GM12878 (cell line): Measurements from ENCODE around the gene STK40. TPM values are rescaled to one million over a fixed set of nuclear protein-coding genes. Genes with fewer than 3 reads are reported as not detected.

Experiments
- ATAC-seq: fragments of 200-7000 bp; cut with Tn5 transposase; 3 replicates; pipeline ENCODE4 v1.9.1; 2020; ENCODE audit warnings: mild to moderate bottlenecking, moderate library complexity
- BruUV-seq: library from RNA; stranded (reverse); fragments of 400-500 nt; replicated peaks from 2 replicates; lab custom pipeline; 2021; lab: Mats Ljungman, UMichigan
- CTCF ChIA-PET: fragments of 300-600 bp; sonication (Branson Sonifier 250); formaldehyde crosslinking; extraction: SDS; loops from one replicate; lab custom pipeline; 2021; ENCODE audit warnings: inconsistent platforms; lab: Yijun Ruan, JAX
- POLR2A ChIA-PET: fragments of 350-600 bp; formaldehyde crosslinking; extraction: SDS; loops from one replicate; lab custom pipeline; 2021; ENCODE audit warnings: inconsistent platforms; lab: Charles Lee
- RAD21 ChIA-PET: fragments of 300-600 bp; sonication (Branson Sonifier 250); formaldehyde crosslinking; loops from one replicate; lab custom pipeline; 2023; ENCODE audit warnings: antibody characterized with exemption; ENCODE audit not compliant: unreplicated experiment; lab: Charles Lee
- SMC1A ChIA-PET: fragments of 300-600 bp; sonication (Branson Sonifier 250); formaldehyde crosslinking; loops from one replicate; lab custom pipeline; 2023; ENCODE audit not compliant: unreplicated experiment, uncharacterized antibody; lab: Charles Lee
- DNase-seq: peaks from one replicate; pipeline ENCODE4 v3.0.0-alpha.2; 2011; ENCODE audit warnings: low read depth, low spot score
- FAIRE-seq: peaks from 3 replicates; lab custom pipeline; 2011; peaks lifted over from hg19 to GRCh38; lab: Jason Lieb, UNC
- H2AFZ ChIP-seq: 2 replicates; pipeline ENCODE4 v1.6.0; 2011; ENCODE audit warnings: low read depth, low read length, control low read depth; ENCODE audit not compliant: control insufficient read depth
- H3K27ac ChIP-seq: 2 replicates; pipeline ENCODE4 v1.5.1; 2011; ENCODE audit warnings: control low read depth; ENCODE audit not compliant: control insufficient read depth, insufficient read depth
- H3K27me3 ChIP-seq, 2 experiments: replicated peaks in 1 of 2; 2 replicates each; pipeline versions ENCODE4 v1.6.0 to v1.6.1; 2011; ENCODE audit warnings: low read length in 1 of 2; ENCODE audit not compliant: control insufficient read depth in 2 of 2, insufficient read depth in 2 of 2
- H3K36me3 ChIP-seq, 2 experiments: 2 replicates each; pipeline ENCODE4 v1.5.1; 2011; ENCODE audit warnings: low read length in 1 of 2; ENCODE audit not compliant: control insufficient read depth in 2 of 2, insufficient read depth in 2 of 2
- H3K4me1 ChIP-seq: 2 replicates; pipeline ENCODE4 v1.6.1; 2011; ENCODE audit warnings: mild to moderate bottlenecking, low read length, moderate library complexity, mixed read lengths; ENCODE audit not compliant: control insufficient read depth, insufficient read depth
- H3K4me2 ChIP-seq: 2 replicates; pipeline ENCODE4 v1.6.0; 2011; ENCODE audit warnings: control low read depth; ENCODE audit not compliant: control insufficient read depth, insufficient read depth
- H3K4me3 ChIP-seq: fragments of 200-600 bp; sonication (generic); 2 replicates; pipeline ENCODE4 v1.5.1; 2016
- H3K79me2 ChIP-seq: 2 replicates; pipeline ENCODE4 v1.6.0; 2011; ENCODE audit warnings: low read length; ENCODE audit not compliant: control insufficient read depth, insufficient read depth
- H3K9ac ChIP-seq: 2 replicates; pipeline ENCODE4 v1.8.0; 2011; ENCODE audit warnings: low read length, control low read depth, mixed read lengths; ENCODE audit not compliant: control insufficient read depth, insufficient read depth
- H3K9me3 ChIP-seq: replicated peaks from 3 replicates; pipeline ENCODE4 v1.5.1; 2011; ENCODE audit warnings: mild to moderate bottlenecking, low read length; ENCODE audit not compliant: control insufficient read depth, insufficient read depth
- H4K20me1 ChIP-seq: 2 replicates; pipeline ENCODE4 v1.6.0; 2011; ENCODE audit not compliant: control insufficient read depth, insufficient read depth
- CBFB ChIP-seq: IDR thresholded peaks from 2 replicates; pipeline ENCODE4 v1.6.1; 2016; ENCODE audit warnings: antibody characterized with exemption, low read depth
- HDAC6 ChIP-seq: fragments of 200-600 bp; sonication (generic); IDR thresholded peaks from one replicate; pipeline ENCODE4 v1.8.0; 2017; ENCODE audit warnings: antibody characterized with exemption; ENCODE audit not compliant: unreplicated experiment
- MTA2 ChIP-seq: fragments of 450-650 bp; IDR thresholded peaks from 2 replicates; pipeline ENCODE4 v1.6.1; 2016; ENCODE audit warnings: low read depth, mild to moderate bottlenecking, moderate library complexity
- NFIC ChIP-seq: IDR thresholded peaks from 2 replicates; pipeline ENCODE4 v1.6.1; 2012; ENCODE audit warnings: low read depth, mild to moderate bottlenecking, inconsistent platforms, low read length, moderate library complexity
- SMC3 ChIP-seq: IDR thresholded peaks from 2 replicates; pipeline ENCODE4 v1.6.1; 2011; ENCODE audit warnings: low read length, improper control_type of control experiment, borderline replicate concordance
- TARDBP ChIP-seq: IDR thresholded peaks from 2 replicates; pipeline ENCODE4 v1.6.1; 2016; ENCODE audit warnings: borderline replicate concordance
- TBL1XR1 ChIP-seq: IDR thresholded peaks from 2 replicates; pipeline ENCODE4 v1.6.1; 2012; ENCODE audit warnings: low read depth, low read length, improper control_type of control experiment
- TCF3 ChIP-seq: IDR thresholded peaks from 2 replicates; pipeline ENCODE4 v1.6.1; 2012; ENCODE audit warnings: low read depth, mild to moderate bottlenecking, low read length, borderline replicate concordance; ENCODE audit not compliant: insufficient read depth
- YY1 ChIP-seq: IDR thresholded peaks from 2 replicates; pipeline ENCODE4 v1.6.1; 2011; ENCODE audit warnings: low read depth, mild to moderate bottlenecking, low read length
- ZNF384 ChIP-seq: IDR thresholded peaks from 2 replicates; pipeline ENCODE4 v1.6.1; 2012; ENCODE audit warnings: low read depth, mild to moderate bottlenecking, low read length, improper control_type of control experiment, borderline replicate concordance
- ZZZ3 ChIP-seq: IDR thresholded peaks from 2 replicates; pipeline ENCODE4 v1.6.1; 2011; ENCODE audit warnings: low read depth; ENCODE audit not compliant: control insufficient read depth, insufficient read length
- WGBS: methylation state at CpG from one replicate; pipeline ENCODE4 v1.1.6; 2016; ENCODE audit warnings: low lambda C conversion rate; ENCODE audit not compliant: insufficient replicate concordance, insufficient coverage; ENCODE audit errors: missing lambda C conversion rate; 5-methylcytosine and 5-hydroxymethylcytosine counted together
- in situ Hi-C: fragments of 300-500 bp; cut with MboI; formaldehyde crosslinking; loops from 9 replicates; pipeline ENCODE4 v1.14.3; 2018; ENCODE audit warnings: mixed read lengths
- intact Hi-C: fragments of 100-400 bp; cut with micrococcal nuclease; formaldehyde crosslinking; loops from one replicate; pipeline ENCODE4 v1.14.2; 2022; ENCODE audit not compliant: unreplicated experiment
- polyA plus RNA-seq, 11 experiments: library from polyadenylated mRNA; depleted of rRNA in 4 of 11; unstranded in 6 of 11; stranded (reverse) in 5 of 11; fragments of >200 nt; fragmentation: Nextera tagmentation in 4 of 11; fragmentation: Illumina TruSeq in 1 of 11; extraction: Ambion mirVana in 4 of 11; extraction: Trizol in 1 of 11; gene quantifications; 1 replicate in 1 of 11; 2 replicates in 10 of 11; pipeline versions ENCODE4 v1.2.1 to v1.2.3, GENCODE V29; 2011 to 2016; ENCODE audit warnings: inconsistent platforms in 2 of 11, missing spikeins in 2 of 11, low read depth in 1 of 11
- total RNA-seq, 4 experiments: library from RNA; depleted of rRNA in 3 of 4; stranded (reverse); fragments of >200 nt in 3 of 4; fragmentation: Illumina TruSeq in 1 of 4; extraction: Trizol in 1 of 4; gene quantifications; 2 replicates each; pipeline versions ENCODE4 v1.2.1 to v1.2.3, GENCODE V29; 2013 to 2021
- TF ChIP-seq, protein P1 (sequence below): fragments of 450-650 bp; IDR thresholded peaks from 2 replicates; pipeline ENCODE4 v1.6.1; 2018; ENCODE audit warnings: mild to moderate bottlenecking, low read depth, moderate library complexity; ENCODE audit not compliant: partially characterized antibody
- TF ChIP-seq, protein P2 (sequence below): IDR thresholded peaks from 2 replicates; pipeline ENCODE4 v1.6.1; 2012; ENCODE audit warnings: low read depth, low read length, improper control_type of control experiment

STK40 gene
- total and polyA plus RNA-seq, 10 of the 15 experiments (the other 5 are each of a cell fraction or from before 2014, with no cell fraction given), result 0.27 to 51.0 (median 29.5) TPM

DNA sequence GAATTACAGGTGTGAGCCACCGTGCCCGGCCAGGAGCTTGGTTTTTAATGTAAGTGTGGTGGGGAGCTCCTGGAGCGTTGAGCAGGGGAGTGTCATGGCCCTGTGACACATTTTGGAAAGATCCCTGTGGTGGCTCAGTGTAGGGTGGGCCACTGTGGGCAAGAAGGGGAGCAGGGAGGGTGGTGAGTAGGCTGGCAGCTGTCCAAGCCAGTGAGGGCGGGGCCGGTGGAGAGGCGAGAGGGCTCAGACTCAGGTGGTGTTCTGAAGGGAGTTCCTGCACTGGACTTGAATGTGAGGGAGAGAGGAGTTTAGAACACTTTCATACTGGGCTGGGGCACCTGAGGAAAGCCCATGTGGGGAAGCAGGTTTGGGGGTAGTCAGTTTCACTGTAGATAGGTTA, 59.2 kb downstream of the STK40 start:
- intact Hi-C loops, result no loop called here
- H3K4me2 ChIP-seq, result no peak overlapping the region
- CTCF ChIA-PET, result no interaction called here

More for the DNA sequence above, 59.2 kb downstream of the STK40 start:
- FAIRE-seq (no peak), DNase-seq (no peak)
- Histone ChIP-seq H4K20me1 (no peaks in the 10 kb centered on the region), H2AFZ (no peak overlapping the region)
- TF ChIP-seq HDAC6, result no peak
- no peak for TF ChIP-seq NFIC
- TF ChIP-seq SMC3, result no peak
- TF ChIP-seq TBL1XR1, result no peak
- TF ChIP-seq TARDBP, result no peak
- no peak for TF ChIP-seq TCF3
- TF ChIP-seq, protein P1, sequence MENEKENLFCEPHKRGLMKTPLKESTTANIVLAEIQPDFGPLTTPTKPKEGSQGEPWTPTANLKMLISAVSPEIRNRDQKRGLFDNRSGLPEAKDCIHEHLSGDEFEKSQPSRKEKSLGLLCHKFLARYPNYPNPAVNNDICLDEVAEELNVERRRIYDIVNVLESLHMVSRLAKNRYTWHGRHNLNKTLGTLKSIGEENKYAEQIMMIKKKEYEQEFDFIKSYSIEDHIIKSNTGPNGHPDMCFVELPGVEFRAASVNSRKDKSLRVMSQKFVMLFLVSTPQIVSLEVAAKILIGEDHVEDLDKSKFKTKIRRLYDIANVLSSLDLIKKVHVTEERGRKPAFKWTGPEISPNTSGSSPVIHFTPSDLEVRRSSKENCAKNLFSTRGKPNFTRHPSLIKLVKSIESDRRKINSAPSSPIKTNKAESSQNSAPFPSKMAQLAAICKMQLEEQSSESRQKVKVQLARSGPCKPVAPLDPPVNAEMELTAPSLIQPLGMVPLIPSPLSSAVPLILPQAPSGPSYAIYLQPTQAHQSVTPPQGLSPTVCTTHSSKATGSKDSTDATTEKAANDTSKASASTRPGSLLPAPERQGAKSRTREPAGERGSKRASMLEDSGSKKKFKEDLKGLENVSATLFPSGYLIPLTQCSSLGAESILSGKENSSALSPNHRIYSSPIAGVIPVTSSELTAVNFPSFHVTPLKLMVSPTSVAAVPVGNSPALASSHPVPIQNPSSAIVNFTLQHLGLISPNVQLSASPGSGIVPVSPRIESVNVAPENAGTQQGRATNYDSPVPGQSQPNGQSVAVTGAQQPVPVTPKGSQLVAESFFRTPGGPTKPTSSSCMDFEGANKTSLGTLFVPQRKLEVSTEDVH, result no peak
- TF ChIP-seq, protein P2, sequence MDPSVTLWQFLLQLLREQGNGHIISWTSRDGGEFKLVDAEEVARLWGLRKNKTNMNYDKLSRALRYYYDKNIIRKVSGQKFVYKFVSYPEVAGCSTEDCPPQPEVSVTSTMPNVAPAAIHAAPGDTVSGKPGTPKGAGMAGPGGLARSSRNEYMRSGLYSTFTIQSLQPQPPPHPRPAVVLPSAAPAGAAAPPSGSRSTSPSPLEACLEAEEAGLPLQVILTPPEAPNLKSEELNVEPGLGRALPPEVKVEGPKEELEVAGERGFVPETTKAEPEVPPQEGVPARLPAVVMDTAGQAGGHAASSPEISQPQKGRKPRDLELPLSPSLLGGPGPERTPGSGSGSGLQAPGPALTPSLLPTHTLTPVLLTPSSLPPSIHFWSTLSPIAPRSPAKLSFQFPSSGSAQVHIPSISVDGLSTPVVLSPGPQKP, result no peak
- no peak for TF ChIP-seq ZZZ3
- no peak for TF ChIP-seq MTA2
- no peak for TF ChIP-seq CBFB
- TF ChIP-seq YY1, result no peak
- no peak for TF ChIP-seq ZNF384
- TF ChIP-seq, all 136 proteins: peak for 0
- 48% methylated on average over 6 of the region's 6 CpGs for WGBS
- Histone ChIP-seq H3K4me3 (no peak overlapping the region), H3K9ac (no peak overlapping the region), H3K9me3 (no peaks in the 10 kb centered on the region), H3K36me3 (no peaks in the 10 kb centered on the region), H3K27ac (no peak overlapping the region), H3K4me1 (peaks cover 14% of the 10 kb centered on the region), H3K79me2 (no peaks in the 10 kb centered on the region), H3K27me3 (no peaks in the 10 kb centered on the region)
- ChIA-PET SMC1A (interaction anchor here (0.6 kb wide), 1 partner anchor 93 kb away, joined by 3 read pairs; no protein-coding TSS in a partner anchor), POLR2A (no interaction called here), RAD21 (no interaction called here)
- in situ Hi-C loops, result no loop called here
- BruUV-seq, result no TSS peak
- ATAC-seq, result no peak
